Measurements from ENCODE around the gene MTTP.
A peak's percentile ranks its signal among the peaks of the same experiment; 100 is the strongest.

Gene MTTP

GRCh38 chr4:99636422-99636821 lies 61.8 kb downstream of the MTTP start:
- no peak for DNase-seq (ENCODE audit: insufficient read length, low spot score)
- FAIRE-seq: no peak

DNA sequence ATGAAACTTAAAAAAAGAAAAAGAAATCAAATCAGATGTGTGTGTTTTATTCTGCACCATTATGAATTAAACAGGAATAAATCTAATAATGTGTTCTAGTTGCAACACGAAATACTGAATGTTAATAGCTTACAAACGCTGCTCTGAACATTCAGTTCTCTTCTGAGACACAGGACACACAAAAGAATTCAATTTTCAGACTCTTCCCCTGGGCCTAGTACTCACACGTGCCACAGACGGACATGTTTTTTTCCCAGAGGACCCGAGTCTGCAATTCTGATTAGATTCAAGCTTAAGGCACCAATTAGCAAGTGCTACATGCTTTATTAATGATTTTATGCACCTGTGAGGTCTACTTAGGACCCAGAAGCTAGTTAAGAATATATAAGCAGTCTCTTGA lies 62.5 kb downstream of the MTTP start:
- DNase-seq (ENCODE audit: insufficient read length, low spot score) (no peak), FAIRE-seq (no peak)

GRCh38 chr4:99640676-99641075 lies 66.1 kb downstream of the MTTP start:
- FAIRE-seq (no peak), DNase-seq (ENCODE audit: insufficient read length, low spot score) (no peak)

DNA sequence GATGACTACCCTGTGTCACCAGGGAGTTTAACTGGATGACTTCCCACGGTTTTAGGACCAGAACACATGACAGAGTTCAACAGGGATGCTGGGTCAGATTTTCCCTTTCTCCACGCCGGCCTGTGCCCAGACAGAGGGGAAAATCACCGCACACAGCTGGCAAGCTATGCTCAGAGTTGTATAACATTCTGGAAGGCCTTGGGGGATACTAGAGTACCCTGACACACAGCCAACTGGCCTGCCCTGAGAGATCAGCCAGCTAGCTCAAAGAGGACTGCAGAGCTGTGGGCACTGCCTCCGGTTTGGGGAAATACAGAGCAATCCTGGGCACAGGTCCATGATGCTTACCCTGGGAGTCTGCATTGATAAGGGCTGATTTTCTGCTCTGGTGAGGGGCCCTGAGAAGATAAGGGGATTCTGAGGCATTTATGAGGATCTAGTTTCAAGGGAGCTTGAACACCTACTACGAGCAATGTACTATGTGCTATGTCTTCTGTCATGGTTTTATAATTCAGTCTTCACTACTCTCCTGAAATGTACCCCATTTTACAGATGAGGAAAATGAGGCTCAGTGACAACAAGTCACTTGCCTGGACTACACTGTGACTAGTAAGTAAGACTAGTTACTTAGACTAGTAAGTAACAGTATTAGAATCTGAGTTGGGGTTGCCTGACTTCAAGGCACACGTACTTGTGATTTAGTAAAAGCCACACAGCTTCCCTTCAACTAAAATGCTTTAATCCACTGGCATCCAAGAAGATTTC lies 68.3 kb downstream of the MTTP start:
- FAIRE-seq: no peak

DNA sequence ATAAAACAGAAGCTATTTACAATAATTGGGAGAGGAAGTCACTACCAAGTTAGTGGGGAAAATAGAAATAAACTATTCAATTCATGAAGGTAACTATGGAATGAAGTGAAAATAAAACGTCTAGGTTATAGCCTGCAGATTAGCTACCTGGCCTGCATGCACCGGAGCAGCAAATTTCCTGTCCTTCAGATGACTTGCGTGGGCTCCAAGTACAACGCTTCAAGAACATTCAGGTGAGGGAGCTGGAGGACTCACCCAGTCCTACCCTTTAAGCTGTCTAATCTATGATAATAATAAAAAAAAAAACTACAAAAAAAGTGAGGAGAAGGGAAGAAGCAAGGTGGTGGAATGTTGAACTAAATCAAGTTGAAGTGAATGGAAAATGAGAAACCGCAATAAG lies 69.8 kb downstream of the MTTP start:
- FAIRE-seq (no peak), DNase-seq (ENCODE audit: insufficient read length, low spot score) (no peak)

More for the DNA sequence above, 68.3 kb downstream of the MTTP start:
- no peak for DNase-seq (ENCODE audit: insufficient read length, low spot score)

DNA sequence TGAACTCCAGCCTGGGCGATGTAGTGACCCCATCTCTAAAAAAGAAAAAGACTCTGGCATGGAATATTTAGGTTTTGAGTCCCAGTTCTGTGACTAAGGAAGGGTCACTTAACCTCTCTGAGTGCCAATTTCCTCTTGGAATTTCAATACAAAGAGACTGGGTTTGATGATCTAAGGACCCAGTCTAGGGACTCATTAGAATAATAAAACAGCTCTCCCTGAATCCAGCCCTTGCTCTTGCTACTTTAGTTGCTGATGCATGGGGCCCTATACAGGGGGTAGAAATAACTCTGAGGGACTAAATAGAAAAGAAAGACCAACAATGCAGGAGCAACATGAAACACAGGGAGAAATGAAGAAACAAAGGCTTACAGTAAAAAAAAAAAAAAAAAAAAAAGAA lies 70.4 kb downstream of the MTTP start:
- FAIRE-seq (no peak), DNase-seq (ENCODE audit: insufficient read length, low spot score) (no peak)

DNA sequence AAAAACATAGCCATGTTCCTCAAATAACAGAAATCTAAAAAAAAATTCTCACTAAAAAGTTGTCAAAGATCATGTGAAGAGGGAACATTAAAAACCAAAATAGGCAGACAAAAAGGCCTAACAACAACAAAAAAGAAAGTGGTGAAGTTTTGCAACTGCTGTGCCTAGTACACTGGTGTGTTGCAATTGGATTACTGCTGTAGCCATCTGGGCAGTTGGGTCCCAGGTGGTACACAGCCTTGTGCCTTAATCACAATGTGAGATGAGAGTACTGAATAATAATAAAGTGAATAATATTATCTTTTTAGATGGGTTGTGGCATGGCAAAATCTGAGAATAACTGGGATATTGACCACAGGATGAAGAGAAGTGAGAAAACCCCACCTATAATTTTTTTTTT lies 71.0 kb downstream of the MTTP start:
- no peak for DNase-seq (ENCODE audit: insufficient read length, low spot score)
- FAIRE-seq: no peak

GRCh38 chr4:99647071-99647470 lies 72.4 kb downstream of the MTTP start:
- DNase-seq (ENCODE audit: insufficient read length, low spot score): no peak
- FAIRE-seq: no peak

DNA sequence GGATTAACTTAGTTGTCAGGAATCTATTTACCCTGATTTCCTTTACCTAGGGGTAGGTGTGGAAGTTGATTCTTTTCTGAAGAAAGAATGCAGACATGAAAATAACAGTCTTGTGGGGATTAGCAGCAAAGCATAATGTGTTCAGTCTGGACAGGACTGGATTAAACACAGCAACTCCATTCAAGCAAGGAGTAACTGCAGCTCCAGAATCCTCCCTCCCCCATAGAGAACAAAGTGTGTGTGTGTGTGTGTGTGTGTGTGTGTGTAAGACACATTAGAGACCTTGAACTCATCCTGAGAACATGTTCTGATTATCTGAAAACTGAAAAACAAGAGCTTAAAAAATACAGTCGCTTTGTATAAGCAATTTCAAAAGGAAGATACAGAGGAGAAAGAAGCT lies 73.7 kb downstream of the MTTP start:
- FAIRE-seq (no peak), DNase-seq (ENCODE audit: insufficient read length, low spot score) (no peak)

- DNase-seq (ENCODE audit: insufficient read length, low spot score): no peak
- no peak for FAIRE-seq
Observed at GRCh38 chr4:99649208-99649607, 74.6 kb downstream of the MTTP start.

- DNase-seq (ENCODE audit: insufficient read length, low spot score) (no peak), FAIRE-seq (no peak)
Observed at GRCh38 chr4:99649778-99650177, 75.2 kb downstream of the MTTP start.

DNA sequence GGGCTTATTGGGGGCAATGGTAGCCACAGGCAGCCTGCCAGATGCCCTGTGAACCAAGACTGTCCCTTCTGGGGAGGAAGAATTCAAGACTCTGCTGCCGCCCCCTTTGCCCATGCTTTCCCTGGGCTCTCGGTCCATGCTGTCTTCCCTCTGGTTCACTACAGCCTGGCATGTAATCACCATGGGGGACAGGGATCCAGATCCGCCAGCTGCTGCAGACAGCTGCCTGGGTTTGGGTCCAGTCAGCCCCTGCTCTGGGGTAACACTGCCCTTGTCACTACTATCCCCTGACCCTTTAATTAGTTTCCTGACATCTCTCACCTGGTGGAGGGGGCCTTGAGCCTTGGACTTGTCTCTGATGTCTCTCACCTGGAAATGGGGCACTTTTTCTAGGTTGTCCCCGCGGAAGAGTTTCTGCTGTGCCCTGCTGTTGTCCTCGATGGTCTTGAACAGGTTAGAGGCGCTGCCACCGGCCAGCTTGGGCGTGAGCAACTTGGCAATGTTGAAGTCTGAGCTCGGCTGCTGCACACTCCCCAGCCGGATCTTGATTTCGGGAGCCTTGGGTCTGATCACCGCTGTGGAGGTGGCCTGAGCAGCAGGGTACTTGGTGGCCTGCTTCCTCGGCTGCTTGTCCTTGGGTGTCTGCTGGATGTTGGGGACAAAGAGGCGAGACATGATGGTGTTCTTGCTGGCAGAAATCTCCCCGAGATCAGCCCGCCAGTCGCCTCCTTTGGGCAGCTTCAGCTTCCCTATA lies 76.6 kb downstream of the MTTP start:
- DNase-seq (ENCODE audit: insufficient read length, low spot score): no peak
- no peak for FAIRE-seq

GRCh38 chr4:99651811-99652485 lies 77.3 kb downstream of the MTTP start:
- DNase-seq (ENCODE audit: insufficient read length, low spot score): no peak
- no peak for FAIRE-seq

DNA sequence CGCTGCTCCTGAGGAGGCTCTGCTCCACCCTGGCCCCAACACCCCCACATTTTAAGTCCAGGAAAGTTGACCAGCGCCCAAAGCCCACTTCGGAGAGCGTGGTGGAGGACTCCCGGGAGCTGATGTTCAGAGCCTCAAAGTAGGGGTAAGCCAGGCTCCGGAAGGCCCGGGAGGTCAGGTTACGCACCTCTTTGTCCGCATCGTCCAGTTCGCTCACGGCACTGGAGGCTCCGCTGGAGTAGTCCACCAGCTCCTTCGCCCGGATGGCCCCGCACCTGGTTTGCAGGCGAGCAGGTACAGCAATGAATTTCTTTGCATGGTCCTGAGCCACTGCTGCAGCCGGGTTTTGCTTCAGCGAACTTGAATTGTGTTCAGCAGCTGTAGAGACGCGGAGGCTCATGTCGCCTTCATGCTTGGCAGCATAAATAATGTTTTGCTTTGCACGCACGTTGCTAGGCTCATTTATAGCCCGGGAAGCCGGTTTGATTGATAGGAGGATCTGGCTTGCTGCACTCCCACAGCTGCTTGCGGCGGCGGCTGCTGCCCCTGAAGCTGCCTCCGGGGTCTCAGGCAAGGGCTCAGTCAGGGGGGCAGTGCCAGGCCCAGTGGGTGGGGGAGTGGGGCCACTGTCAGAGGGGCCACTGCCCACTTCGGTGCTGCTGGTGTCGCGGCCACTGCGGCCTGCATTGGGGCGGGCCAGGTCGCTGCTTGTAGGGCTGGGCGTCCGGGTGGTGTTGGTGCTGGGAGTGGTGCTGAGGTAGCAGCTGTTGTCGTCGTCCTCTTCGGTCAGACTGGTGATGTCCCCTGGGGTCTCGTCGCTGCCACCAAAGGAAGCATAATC lies 78.2 kb downstream of the MTTP start:
- DNase-seq (ENCODE audit: insufficient read length, low spot score): no peak
- FAIRE-seq: no peak

DNA sequence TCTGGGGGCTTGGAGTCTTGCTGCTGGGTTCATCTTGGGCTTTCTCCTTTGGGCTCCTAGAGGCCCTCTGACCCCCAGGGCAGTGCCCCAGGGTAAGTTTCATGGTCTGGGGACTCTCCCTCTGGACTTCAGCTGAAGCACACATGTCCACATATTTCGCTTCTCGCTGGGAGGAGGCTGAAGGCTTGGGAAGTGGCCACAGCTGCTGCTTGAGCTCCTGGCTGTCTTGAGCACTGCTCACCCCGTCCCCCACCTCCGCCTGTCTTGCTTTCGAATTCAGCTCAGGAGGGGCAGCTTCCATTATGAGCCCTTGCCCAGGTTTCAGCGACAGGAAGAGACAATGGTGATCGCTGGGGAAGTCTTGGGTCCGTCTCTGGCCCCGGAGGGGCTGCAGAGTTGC lies 79.3 kb downstream of the MTTP start:
- DNase-seq (ENCODE audit: insufficient read length, low spot score) (no peak), FAIRE-seq (no peak)

GRCh38 chr4:99654361-99654761 lies 79.7 kb downstream of the MTTP start:
- DNase-seq (ENCODE audit: insufficient read length, low spot score) (no peak), FAIRE-seq (no peak)

- no peak for FAIRE-seq
Observed at GRCh38 chr4:99655308-99656081, 80.9 kb downstream of the MTTP start.

DNA sequence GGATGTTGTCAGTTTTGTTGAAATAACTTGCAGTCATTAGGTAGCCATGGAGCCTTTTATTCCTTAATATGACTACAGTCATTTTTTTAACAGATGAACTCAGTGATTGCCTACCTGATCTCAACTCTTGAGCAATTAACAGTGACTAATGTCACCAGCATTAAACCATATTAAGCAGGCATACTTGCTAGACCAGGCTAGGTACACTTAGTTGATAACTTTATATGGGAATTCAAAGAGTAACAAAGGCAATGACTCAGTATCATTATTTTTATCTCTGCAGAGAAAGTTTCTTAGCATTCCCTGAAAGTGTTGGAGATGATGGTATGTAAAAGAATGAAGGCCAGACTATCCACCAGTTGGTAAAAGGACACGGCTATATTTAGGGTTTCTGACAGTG lies 83.2 kb downstream of the MTTP start, which contains the start of gene C4orf54:
C4orf54 (minus strand) TSS at position 31 of the 400 bp plus-strand sequence. CDS start 3,180 bp downstream, outside the sequence.
- DNase-seq (ENCODE audit: insufficient read length, low spot score) (no peak), FAIRE-seq (no peak)

More at GRCh38 chr4:99655308-99656081, 80.9 kb downstream of the MTTP start:
- peak; percentile 2 for DNase-seq (ENCODE audit: insufficient read length, low spot score)

- FAIRE-seq: no peak
- no peak for DNase-seq (ENCODE audit: insufficient read length, low spot score)
Observed at GRCh38 chr4:99658666-99659065, 84.0 kb downstream of the MTTP start.

GRCh38 chr4:99661907-99662306 lies 87.3 kb downstream of the MTTP start:
- FAIRE-seq (no peak), DNase-seq (ENCODE audit: insufficient read length, low spot score) (no peak)
